GM21447 (cell line): Measurements from ENCODE around the gene CCM2.
"Not testable (repeated sequence)": the region's sequence is repeated elsewhere in the genome, so short reads cannot be mapped to it uniquely, and the experiment has no call there.

Source experiments
- ATAC-seq: cut with Tn5 transposase; IDR thresholded peaks from one replicate; pipeline ENCODE4 v1.9.1; 2021; ENCODE audit not compliant: unreplicated experiment

The CCM2 gene

GRCh38 chr7:45098983-45099839 is 99.2 kb downstream of the CCM2 start:
- ATAC-seq, result no peak

DNA sequence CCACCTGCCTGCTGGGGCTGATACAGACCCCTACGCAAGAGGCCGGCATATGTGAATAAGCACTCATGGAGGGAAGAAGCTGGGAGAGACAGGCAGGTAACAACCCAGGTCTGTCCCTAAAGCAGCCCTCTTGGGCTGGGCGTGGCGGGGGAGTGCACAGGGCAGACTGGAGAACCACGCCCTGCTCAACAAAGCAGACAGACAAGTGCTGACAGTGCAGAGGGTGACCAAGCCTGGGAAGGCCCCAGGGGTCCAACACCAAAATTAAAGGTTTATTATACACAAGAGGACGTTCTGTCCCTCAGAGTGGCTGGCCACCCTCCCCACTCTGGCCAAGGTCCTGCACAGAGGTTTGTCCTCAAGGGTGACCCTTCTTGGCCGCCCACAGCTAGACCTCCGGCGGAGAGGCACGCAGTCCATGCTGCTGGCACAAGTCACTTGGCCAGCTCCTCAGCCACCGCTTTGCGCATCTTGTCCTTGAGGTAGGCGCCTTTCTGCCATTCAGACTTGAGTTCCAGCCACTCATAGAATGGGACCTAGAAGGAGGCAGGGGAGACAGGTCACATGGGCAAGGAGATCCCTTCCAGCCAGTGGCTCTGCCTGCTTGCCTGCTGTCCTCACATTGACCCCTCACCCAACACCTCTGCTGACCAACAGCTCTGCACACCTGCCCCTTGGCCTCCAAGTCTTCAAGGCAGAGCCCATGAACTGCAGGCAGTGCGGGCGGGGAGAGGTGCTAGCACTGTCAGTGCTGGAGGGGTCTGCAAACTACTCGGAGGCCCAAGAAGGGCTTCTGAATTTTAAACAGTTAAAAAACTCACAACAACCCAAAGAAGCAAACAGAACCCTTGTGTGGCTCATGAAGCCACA is 100.1 kb downstream of the CCM2 start:
- no peak for ATAC-seq

DNA sequence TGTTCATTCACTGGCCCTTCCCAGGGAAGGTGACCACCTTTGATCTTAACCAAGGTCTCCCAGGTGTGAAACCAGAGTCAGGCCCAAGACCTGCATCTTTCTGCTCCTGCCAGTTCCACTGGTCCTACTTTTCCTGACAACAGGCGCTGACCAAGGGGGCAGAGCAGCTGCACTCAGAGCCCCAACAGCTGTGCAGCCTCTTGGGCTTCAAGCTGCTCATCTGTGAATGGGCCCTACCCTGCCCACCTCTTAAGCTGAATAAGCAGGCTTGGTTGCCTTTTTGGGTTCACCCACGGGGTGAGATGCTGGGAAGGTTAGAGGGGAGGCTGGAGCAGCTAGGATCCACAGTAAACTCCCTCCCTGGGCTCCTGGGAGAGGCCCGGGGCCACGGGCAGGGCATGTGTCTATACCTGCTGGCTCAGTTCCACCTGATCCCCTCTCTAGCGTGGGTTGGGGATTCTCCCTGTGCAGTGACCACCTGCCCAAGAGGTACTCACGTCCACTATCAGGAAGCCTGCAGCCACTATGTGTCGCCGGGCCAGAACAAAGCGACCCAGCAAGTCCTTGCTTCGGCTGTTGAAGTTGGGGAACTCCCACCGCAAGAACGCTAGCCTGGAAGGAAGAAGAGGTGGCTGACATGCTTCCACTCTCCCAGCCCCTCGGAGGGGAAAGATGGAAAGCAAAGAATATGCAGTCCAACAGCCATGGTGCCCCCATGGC is 100.9 kb downstream of the CCM2 start:
- no peak for ATAC-seq

- no peak for ATAC-seq
These were observed 101.7 kb downstream of the CCM2 start for GRCh38 chr7:45101748-45102147.

DNA sequence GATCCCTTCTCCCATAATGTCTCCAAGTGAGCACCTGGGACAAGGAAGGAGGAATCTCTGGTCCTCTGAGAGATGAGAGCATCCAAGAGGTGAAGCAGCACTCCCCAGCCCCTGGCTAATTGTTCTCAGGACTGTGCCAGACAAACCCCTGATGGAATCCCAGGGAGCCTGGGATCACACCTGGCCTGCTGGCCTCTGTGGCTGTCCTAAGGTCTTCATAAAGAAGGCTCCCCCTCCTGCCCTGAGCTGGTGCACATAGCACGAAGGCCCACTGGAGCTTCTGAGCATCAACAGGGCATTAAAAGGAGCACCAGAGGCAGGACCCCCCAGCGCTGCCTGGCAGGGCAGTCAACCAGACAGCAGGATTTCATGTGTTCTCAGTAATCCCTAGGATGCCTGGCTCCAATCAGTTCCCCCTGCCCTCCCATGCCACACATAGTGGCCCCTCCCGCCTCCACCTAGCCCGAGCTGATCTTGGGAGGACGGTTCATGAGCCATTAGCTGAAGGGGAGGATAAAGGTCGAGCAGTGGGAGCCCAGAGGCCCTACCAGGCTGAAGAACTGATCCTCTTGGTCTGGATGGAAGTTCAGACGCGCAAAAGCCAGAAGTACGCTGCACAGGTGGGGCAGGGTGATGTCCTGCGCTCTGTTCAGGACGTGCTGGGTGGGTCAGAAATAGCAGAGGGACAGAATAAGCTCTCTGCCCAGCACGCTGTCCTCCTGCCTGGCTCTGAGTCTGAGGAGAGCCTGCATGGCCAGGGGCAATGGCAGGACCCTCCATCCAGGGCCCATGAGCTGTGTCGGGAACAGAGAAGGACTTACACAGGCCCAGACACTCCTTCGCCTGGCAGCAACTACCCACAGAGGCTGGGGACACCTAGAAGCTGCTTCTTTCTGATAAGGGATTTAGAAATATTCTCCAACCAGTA is 103.0 kb downstream of the CCM2 start:
- ATAC-seq, result no peak

GRCh38 chr7:45103958-45104843 is 104.2 kb downstream of the CCM2 start:
- no peak for ATAC-seq

DNA sequence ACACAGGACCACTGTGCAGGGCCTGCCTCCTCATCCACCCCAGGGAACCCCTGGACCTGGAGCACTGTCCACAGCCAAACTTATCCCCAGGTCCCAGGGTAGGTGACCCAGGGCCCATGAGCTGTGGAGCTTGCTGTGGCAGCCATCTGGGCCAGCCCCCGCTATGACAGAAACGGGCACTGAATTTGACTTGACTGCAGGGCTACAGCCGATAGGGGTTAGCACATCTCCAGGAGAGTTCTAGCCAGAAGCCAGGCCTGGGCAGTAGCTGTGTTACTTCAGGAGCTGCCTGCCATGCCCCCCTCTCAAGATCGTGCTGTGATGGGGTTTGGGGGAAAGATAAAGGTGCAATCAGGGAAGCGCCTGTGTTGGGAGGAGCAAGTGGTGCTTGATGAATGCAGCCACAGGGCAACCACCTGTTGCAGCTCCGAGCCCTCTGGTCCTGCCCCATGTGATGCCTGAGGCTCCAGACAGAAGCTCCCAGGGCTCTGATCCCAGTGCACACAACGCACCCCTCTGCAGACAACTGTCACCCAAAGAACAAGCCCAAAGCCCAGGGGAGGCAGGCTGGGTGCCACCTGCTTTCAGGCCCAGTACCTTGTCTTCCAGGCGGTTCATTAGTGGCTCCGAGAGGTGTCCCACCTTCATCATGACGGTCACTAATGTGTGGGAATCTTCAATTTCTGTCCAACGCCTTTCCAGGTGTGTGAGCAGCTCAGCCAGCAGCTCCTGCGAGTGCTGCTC is 105.0 kb downstream of the CCM2 start:
- ATAC-seq, result no peak

DNA sequence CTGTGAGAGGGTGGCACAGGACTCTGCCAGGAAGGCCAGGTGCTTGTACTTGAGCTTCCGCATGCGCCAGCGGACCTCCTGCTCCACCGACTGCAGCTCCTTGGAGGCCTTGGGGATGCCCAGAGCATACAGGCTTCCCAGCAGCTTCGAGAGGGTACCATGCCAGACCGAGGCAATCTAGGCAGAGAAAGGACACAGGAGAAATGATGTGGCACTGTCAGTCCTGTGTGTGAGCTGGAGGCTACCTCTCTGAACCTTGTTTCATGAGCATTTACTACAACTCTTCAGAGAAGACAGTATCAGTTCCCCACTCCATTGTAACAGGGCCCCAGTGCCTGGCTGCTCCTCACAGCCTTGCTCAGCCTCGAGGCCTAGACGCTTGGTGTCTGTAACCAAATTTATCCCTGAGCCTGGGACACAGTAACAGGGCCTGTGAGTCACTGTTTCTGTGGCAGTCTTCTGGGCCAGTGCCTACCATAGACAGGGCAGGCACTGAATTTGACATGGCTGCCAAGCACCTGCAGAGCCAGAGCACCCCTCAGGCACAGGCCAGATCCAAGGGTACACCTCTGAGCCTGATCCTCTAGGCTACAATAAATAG is 105.7 kb downstream of the CCM2 start:
- ATAC-seq, result no peak

GRCh38 chr7:45106820-45107219 is 106.8 kb downstream of the CCM2 start:
- no peak for ATAC-seq

DNA sequence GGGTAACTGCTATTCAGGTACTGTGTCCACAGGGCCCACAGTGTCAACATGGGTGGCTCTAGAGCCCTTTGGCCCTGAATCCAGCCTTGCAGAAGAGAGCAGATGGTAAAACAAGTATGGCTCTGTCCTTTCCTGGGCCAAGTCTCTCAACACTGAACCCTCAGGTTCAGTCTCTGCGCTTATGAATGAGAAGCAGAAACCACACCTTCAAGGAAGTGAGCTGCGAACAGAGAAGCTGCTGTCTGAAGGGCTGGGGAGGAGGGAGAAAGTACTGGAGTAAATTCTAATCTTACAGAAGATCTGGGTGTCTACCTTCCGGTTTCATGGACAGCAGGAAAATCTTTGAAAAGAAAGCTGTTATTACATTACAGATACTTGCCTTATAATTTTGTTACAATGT is 107.4 kb downstream of the CCM2 start:
- no peak for ATAC-seq

DNA sequence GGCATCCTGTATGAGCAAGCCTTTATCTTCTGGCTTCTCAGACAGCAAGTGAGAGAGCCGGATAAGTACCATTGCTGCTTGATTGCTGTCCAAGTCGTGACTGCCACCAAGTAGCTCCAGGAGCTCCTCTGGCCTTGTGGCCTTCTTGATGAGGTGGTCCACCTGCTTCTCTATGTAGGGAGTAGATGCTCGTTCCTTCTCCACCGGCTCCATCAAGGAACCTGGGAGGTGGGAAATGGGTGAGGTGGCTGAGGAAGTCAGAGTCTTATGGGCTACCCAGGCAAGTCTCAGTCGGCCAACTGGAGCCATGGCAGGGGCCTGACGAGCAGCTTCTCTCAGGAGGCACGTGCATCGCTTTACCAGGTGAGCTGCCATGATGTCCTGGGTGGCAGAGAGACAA is 108.9 kb downstream of the CCM2 start:
- ATAC-seq, result no peak

DNA sequence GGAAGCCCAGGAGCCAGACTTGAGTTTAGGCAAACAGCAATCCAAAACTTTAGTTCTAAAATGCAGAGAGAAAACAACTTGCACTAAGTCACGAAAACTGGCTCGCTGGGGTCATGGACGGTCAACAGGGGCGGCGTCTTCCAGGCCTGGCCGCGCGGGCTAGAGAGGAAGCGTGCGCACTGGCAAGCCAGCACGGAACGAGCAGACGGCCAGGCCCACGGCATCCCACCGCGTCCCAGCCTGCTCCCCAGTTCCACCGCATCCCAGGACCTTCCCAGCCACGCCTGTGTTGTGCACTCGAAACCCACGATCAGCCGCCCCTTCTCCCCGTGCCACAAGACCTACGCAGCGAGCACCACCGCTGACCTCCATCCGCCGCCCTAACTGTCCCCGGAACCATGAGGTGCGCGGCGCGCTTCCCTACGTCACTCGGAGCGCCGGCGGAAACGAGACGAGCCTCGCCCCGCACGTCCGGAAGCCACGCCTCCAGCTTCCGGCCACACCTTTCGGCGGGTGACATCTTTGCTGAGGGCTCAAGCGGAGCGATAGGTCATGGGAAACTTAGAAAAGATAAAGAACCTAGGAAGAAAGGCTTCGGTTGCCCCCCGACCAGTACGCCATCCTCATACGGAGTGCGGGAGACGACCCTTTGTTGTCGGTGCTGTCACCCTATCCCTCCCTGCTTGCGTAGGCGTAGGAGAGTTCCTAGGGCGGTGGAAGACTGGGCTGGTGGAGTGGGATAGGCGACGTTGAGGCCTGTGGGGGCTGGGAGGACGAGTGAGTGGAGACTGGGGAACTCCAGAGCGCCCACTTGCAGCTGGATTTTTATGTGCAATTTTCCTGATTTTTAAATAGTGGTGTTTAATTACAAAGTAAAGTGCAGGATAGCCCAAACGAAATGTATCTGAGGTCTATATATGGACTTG is 111.6 kb downstream of the CCM2 start, which contains the start of gene TBRG4:
Gene TBRG4 (minus strand): TSS at position 400 of the 926 bp plus-strand sequence. CDS start 2,460 bp downstream, outside the sequence.
- ATAC-seq, result peak; percentile 93

- ATAC-seq, result no peak
These were observed 112.6 kb downstream of the CCM2 start for GRCh38 chr7:45112648-45113047.

GRCh38 chr7:45114257-45114656 is 114.3 kb downstream of the CCM2 start:
- not testable (repeated sequence) for ATAC-seq

DNA sequence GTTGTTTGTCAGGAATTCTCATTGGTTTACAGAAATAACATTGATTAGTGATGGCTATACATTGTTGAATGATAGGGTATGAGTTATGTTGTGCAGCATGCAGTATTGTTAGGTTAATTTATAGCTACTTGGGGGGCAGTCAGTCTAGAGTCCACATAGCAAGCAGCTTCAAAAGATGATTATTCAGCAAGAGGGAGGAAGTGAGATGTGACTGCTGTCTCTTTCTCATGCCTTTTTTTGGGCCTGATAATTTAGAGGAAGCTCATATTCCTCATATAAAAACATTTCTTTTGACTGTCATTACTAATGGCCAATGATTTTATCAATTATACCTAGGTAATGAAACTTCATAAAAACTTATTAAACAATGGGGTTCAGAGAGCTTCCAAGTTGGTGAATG is 114.9 kb downstream of the CCM2 start:
- no peak for ATAC-seq

GRCh38 chr7:45116048-45116447 is 116.0 kb downstream of the CCM2 start:
- no peak for ATAC-seq

DNA sequence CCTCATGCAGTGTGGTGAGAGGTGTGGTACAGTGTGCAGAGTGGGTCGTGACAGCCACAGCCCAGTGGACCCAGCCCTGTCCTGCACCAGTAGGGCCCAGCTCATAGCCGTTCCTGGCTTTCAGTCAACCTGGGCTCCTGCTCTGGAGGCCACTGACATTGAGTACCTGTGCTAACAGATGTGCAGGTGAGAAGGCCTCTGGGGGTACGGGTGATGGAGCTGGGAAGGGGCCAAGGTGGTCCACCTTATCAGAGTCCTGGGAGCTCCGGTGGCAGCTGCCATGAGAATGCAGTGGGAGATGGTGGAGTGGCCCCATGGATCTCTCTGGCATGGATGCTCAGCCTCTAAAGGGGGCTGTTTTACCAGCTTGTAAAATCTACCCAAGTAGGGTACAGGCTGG is 117.6 kb downstream of the CCM2 start:
- ATAC-seq, result no peak
